Thoracic aorta (tissue), 2 donors: Measurements from ENCODE around the gene RNASEL. TPM values are rescaled to one million over a fixed set of nuclear protein-coding genes. Genes with fewer than 3 reads are reported as not detected.

Experiments
- ATAC-seq: fragments of 150-250 bp; one replicate; pipeline ENCODE4 v1.8.0; 2017; ENCODE audit warnings: low read depth; ENCODE audit not compliant: insufficient number of reproducible peaks, low FRiP score
- DNase-seq: peaks from one replicate; pipeline ENCODE4 v3.0.0-alpha.2; 2020; ENCODE audit warnings: low spot score
- H3K27ac ChIP-seq, 2 donors: fragments of 200-600 bp; sonication (generic); 1 replicate in 1 of 2; 2 replicates in 1 of 2; pipeline ENCODE4 v1.5.1; 2016; ENCODE audit warnings: mild to moderate bottlenecking in 2 of 2, moderate library complexity in 2 of 2
- H3K27me3 ChIP-seq: fragments of 200-600 bp; sonication (generic); replicated peaks from 2 replicates; pipeline ENCODE4 v1.6.0; 2016; ENCODE audit warnings: mild to moderate bottlenecking; ENCODE audit not compliant: insufficient read depth
- H3K36me3 ChIP-seq: fragments of 200-600 bp; sonication (generic); one replicate; pipeline ENCODE4 v1.5.1; 2016
- H3K4me1 ChIP-seq, 2 donors: fragments of 200-600 bp; sonication (generic); 1 replicate in 1 of 2; 2 replicates in 1 of 2; pipeline versions ENCODE4 v1.5.1 to v1.6.0; 2016; ENCODE audit warnings: low read depth in 2 of 2, mild to moderate bottlenecking in 1 of 2; ENCODE audit not compliant: control insufficient read depth in 1 of 2
- H3K4me3 ChIP-seq: fragments of 200-600 bp; sonication (generic); 2 replicates; pipeline ENCODE4 v1.5.1; 2016; ENCODE audit warnings: mild to moderate bottlenecking
- H3K9me3 ChIP-seq: fragments of 200-600 bp; sonication (generic); 2 replicates; pipeline ENCODE4 v1.5.1; 2016
- CTCF ChIP-seq: fragments of 200-600 bp; sonication (generic); IDR thresholded peaks from one replicate; pipeline ENCODE4 v1.5.1; 2019; ENCODE audit warnings: antibody characterized with exemption
- total RNA-seq, 2 donors: library from RNA; depleted of rRNA; stranded (reverse); fragments of >200 nt; gene quantifications; one replicate each; pipeline versions ENCODE4 v1.1.0 to v1.2.3, GENCODE V29; 2016

Gene RNASEL
- total RNA-seq, 2 donors from 2014 or later: 5.9 to 11.2 TPM

GRCh38 chr1:182601913-182602312 is 12.9 kb upstream of the RNASEL start:
- H3K9me3 ChIP-seq: no peaks in the 10 kb centered on the region
- H3K36me3 ChIP-seq: no peaks in the 10 kb centered on the region
- TF ChIP-seq CTCF: no peak
- peaks cover 10 to 34% of the 10 kb centered on the region in 2 donors for H3K4me1 ChIP-seq
- no peak overlapping the region for H3K4me3 ChIP-seq
- H3K27me3 ChIP-seq: no peaks in the 10 kb centered on the region
- ATAC-seq: no peak
- no peak for DNase-seq
- H3K27ac ChIP-seq: peak overlapping the region in 1 of 2 donors; percentile 13

GRCh38 chr1:182601416-182601786 is 12.3 kb upstream of the RNASEL start:
- no peak overlapping the region for H3K4me3 ChIP-seq
- no peaks in the 10 kb centered on the region for H3K9me3 ChIP-seq
- peaks cover 10 to 34% of the 10 kb centered on the region in 2 donors for H3K4me1 ChIP-seq
- ATAC-seq (peak; percentile 13), DNase-seq (no peak)
- no peaks in the 10 kb centered on the region for H3K27me3 ChIP-seq
- peak; percentile 90 for TF ChIP-seq CTCF
- no peak overlapping the region for H3K27ac ChIP-seq
- no peaks in the 10 kb centered on the region for H3K36me3 ChIP-seq

GRCh38 chr1:182600745-182601415 is 11.8 kb upstream of the RNASEL start:
- no peak for TF ChIP-seq CTCF
- ATAC-seq (no peak), DNase-seq (no peak)
- Histone ChIP-seq H3K27me3 (no peaks in the 10 kb centered on the region), H3K36me3 (no peaks in the 10 kb centered on the region), H3K9me3 (no peaks in the 10 kb centered on the region), H3K4me3 (no peak overlapping the region), H3K4me1 (peaks cover 10 to 38% of the 10 kb centered on the region in 2 donors), H3K27ac (no peak overlapping the region)

- Histone ChIP-seq H3K36me3 (no peaks in the 10 kb centered on the region), H3K4me1 (peaks cover 10 to 40% of the 10 kb centered on the region in 2 donors), H3K9me3 (no peaks in the 10 kb centered on the region), H3K4me3 (no peak overlapping the region), H3K27me3 (no peaks in the 10 kb centered on the region), H3K27ac (no peak overlapping the region)
- ATAC-seq: no peak
- TF ChIP-seq CTCF: no peak
- DNase-seq: no peak
These were observed 11.1 kb upstream of the RNASEL start for GRCh38 chr1:182600036-182600713.

GRCh38 chr1:182599339-182599738 is 10.3 kb upstream of the RNASEL start:
- Histone ChIP-seq H3K9me3 (no peaks in the 10 kb centered on the region), H3K27ac (no peak overlapping the region), H3K36me3 (no peaks in the 10 kb centered on the region), H3K27me3 (no peaks in the 10 kb centered on the region), H3K4me3 (no peak overlapping the region), H3K4me1 (peaks cover 10 to 34% of the 10 kb centered on the region in 2 donors)
- DNase-seq: no peak
- no peak for ATAC-seq
- TF ChIP-seq CTCF: peak; percentile 11
